Measurements from ENCODE around the gene GSN.

Gene GSN

DNA sequence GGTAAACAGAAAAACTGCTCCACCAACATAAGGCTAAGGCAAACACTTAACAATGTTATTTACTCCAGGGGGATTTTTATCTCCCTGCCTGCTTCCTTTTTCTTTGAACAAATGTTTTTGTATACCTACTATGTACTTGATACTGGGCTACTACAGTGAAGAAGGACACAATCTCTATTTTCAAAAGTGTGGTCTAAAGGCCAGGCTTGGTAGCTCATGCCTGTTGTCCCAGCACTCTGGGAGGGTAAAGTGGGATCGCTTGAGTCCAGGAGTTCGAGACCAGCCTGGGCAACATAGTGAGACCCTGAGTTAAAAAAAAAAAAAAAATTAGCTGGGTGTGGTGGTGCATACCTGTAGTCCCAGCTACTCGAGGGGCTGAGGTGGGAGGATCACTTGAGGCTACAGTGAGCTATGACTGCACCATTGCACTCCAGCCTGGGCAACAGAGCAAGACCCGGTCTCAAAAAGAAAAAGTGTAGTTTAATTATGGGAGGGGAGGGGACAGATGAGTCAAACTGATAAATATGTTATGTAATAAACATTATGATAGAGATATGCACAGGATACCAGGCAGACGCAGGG is 98.7 kb downstream of the GSN start:
- Histone ChIP-seq H3K36me3 (ENCODE audit: insufficient read depth, low read length) (peaks cover 5% of the 10 kb centered on the region), H3K27me3 (ENCODE audit: control insufficient read depth in 1 of 2, insufficient read depth in 2 of 2, low read length in 2 of 2) (no peaks in the 10 kb centered on the region), H3K4me3 (ENCODE audit: low read depth in 1 of 2, low read length in 2 of 2) (no peak overlapping the region), H3K9me3 (ENCODE audit: low read length) (no peaks in the 10 kb centered on the region), H3K9ac (ENCODE audit: low read length) (no peak overlapping the region), H3K27ac (ENCODE audit: low read depth, low read length) (peak overlapping the region; percentile 87), H3K4me1 (ENCODE audit: insufficient read depth, low read length) (peaks cover 81% of the 10 kb centered on the region)

DNA sequence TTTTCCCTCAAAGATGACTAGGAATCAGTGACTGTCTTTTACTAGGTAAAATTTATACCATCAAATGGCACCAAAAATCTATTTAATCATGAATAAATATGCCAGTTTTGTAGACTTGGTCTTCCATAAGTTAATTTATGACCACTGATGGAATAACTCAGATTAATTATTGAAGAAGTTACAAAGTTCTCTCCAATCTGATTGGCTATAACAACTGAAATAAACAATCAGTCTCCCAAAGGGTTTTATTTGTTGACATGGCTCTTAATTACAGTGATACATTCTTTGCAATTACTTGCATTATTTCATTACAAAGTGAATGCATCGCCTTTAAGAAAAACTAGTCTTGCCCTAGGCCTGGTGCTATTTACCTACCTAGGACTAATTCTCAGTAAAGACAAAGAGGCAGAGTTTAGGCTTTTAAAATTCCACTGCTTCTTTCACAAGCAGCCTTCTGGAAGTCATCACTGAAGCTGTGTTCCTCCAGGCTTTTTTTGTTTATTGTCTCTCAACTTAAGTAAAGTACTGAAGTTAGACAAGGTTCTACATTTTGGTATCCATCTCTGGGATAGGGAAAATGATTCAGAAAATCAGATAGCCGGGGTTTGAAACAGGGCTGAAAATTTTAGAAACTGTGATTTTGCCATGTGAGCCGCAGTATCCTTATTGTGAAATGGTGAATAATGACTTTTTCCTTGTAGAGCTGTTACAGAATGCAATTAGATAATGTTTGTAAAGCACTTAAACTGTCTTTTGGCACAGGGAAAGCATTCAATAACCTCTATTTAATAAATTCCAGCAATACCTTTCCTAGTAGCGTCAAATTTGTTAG is 99.6 kb downstream of the GSN start:
- peaks cover 81% of the 10 kb centered on the region for H3K4me1 ChIP-seq (ENCODE audit: insufficient read depth, low read length)
- H3K27me3 ChIP-seq (ENCODE audit: control insufficient read depth in 1 of 2, insufficient read depth in 2 of 2, low read length in 2 of 2): no peaks in the 10 kb centered on the region

DNA sequence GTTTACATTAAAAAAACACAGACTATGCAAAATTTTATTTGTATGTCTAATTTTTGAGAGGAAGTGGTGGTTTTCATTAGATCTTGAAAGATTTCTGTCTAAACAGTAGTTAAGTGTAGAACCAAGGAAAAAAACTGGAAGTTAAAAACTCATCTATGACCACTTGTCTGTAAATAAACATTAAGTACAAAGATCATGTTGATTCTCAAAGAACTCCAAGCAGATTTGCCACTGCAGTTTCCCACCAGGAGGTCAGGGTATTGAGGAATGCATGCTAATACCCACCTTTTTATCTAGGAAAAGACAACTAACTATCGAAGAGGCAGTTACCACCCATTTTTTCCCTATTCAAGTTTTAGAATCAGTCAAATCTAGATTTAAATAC is 100.2 kb downstream of the GSN start:
- Histone ChIP-seq H3K36me3 (ENCODE audit: insufficient read depth, low read length) (peaks cover 5% of the 10 kb centered on the region), H3K4me1 (ENCODE audit: insufficient read depth, low read length) (peaks cover 81% of the 10 kb centered on the region), H3K27ac (ENCODE audit: low read depth, low read length) (peak overlapping the region; percentile 87), H3K9ac (ENCODE audit: low read length) (peak overlapping the region; percentile 99), H3K27me3 (ENCODE audit: control insufficient read depth in 1 of 2, insufficient read depth in 2 of 2, low read length in 2 of 2) (no peaks in the 10 kb centered on the region), H3K9me3 (ENCODE audit: low read length) (no peaks in the 10 kb centered on the region), H3K4me3 (ENCODE audit: low read depth in 1 of 2, low read length in 2 of 2) (peak overlapping the region; percentile 41 to 93)

More for the DNA sequence above, 99.6 kb downstream of the GSN start:
- peaks cover 5% of the 10 kb centered on the region for H3K36me3 ChIP-seq (ENCODE audit: insufficient read depth, low read length)
- peak overlapping the region; percentile 99 for H3K9ac ChIP-seq (ENCODE audit: low read length)
- peak overlapping the region; percentile 87 for H3K27ac ChIP-seq (ENCODE audit: low read depth, low read length)
- no peaks in the 10 kb centered on the region for H3K9me3 ChIP-seq (ENCODE audit: low read length)
- peak overlapping the region; percentile 41 to 93 for H3K4me3 ChIP-seq (ENCODE audit: low read depth in 1 of 2, low read length in 2 of 2)

GRCh38 chr9:121368745-121369144 is 100.8 kb downstream of the GSN start:
- H3K27ac ChIP-seq (ENCODE audit: low read depth, low read length): peak overlapping the region; percentile 97

DNA sequence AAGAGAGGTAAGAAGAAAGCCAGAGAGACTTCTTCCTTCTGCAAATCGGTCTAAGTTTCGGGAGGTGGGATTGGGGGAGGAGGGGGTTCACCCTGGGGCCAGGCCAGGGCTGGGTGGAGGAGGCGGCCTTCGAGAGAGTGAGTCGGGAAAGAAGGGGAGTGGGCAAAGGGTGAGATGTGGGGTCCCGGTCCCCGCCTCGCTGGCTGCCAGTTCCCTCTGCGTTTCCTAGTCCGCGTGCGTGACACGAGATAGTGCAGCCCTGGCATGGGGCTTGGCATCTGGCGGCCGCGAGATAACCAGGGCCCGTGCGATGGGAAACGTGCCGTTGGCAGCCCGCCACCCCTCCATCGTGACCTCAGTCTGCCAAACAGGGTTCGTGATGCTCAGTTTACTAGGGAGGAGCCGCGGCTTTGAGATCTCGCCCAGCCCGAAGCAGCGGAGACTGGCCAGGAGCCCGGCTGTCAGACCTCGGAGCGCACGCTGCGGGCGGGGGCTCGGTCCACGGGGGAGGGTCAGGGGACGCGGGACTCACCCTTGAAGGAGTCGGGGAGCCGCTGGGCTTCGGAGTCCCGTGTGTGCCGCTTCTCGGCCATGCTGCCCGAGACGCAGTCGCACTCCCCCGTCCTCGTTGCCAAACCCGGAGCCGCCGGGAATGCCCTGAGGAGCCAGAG is 101.8 kb downstream of the GSN start, which contains the start of gene STOM:
STOM (minus strand) TSS at position 656 of the 671 bp plus-strand sequence; CDS start at position 593, 63 bp downstream.
- H3K36me3 ChIP-seq (ENCODE audit: insufficient read depth, low read length): peaks cover 5% of the 10 kb centered on the region
- peak within 1 kb of the TSS; percentile 75 to 93 for H3K4me3 ChIP-seq (ENCODE audit: low read depth in 1 of 2, low read length in 2 of 2)
- H3K27me3 ChIP-seq (ENCODE audit: control insufficient read depth in 1 of 2, insufficient read depth in 2 of 2, low read length in 2 of 2): no peaks in the 10 kb centered on the region
- peaks cover 71% of the 10 kb centered on the region for H3K4me1 ChIP-seq (ENCODE audit: insufficient read depth, low read length)
- peak within 1 kb of the TSS; percentile 99 for H3K9ac ChIP-seq (ENCODE audit: low read length)
- peak within 1 kb of the TSS; percentile 97 for H3K27ac ChIP-seq (ENCODE audit: low read depth, low read length)
- H3K9me3 ChIP-seq (ENCODE audit: low read length): no peaks in the 10 kb centered on the region

More at GRCh38 chr9:121368745-121369144, 100.8 kb downstream of the GSN start:
- H3K9ac ChIP-seq (ENCODE audit: low read length): peak overlapping the region; percentile 99
- peaks cover 81% of the 10 kb centered on the region for H3K4me1 ChIP-seq (ENCODE audit: insufficient read depth, low read length)
- no peaks in the 10 kb centered on the region for H3K27me3 ChIP-seq (ENCODE audit: control insufficient read depth in 1 of 2, insufficient read depth in 2 of 2, low read length in 2 of 2)
- H3K36me3 ChIP-seq (ENCODE audit: insufficient read depth, low read length): peaks cover 5% of the 10 kb centered on the region
- no peaks in the 10 kb centered on the region for H3K9me3 ChIP-seq (ENCODE audit: low read length)
- H3K4me3 ChIP-seq (ENCODE audit: low read depth in 1 of 2, low read length in 2 of 2): peak overlapping the region; percentile 75 to 93

DNA sequence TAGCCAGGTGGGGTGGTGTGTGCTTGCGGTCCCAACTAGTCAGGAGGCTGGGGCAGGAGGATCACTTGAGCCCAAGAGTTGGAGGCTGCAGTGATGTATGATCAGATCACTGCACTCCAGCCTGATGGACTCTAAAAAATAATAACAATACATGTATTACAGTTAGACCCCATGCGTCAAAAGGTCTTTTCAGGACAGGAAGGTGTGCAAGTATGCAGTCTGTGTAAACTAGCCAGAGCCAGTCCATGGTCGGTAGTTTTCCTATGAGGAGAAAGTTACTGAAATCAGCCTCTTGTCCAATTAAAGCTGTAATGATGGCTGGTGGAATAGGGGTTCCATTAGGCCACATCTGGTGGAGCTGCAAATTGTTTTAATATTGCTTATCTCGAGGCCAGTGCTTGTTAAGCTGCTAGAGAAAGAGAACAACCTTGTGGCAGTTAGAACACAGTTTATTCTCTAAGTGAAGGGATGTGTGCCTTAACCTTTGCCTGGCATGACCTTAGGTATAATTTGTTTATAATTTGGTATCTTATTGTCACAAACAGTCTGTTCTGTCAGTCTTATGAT is 103.6 kb downstream of the GSN start:
- peak overlapping the region; percentile 97 for H3K27ac ChIP-seq (ENCODE audit: low read depth, low read length)
- H3K27me3 ChIP-seq (ENCODE audit: control insufficient read depth in 1 of 2, insufficient read depth in 2 of 2, low read length in 2 of 2): no peaks in the 10 kb centered on the region
- no peak overlapping the region for H3K4me3 ChIP-seq (ENCODE audit: low read depth in 1 of 2, low read length in 2 of 2)
- H3K9ac ChIP-seq (ENCODE audit: low read length): no peak overlapping the region
- peaks cover 60% of the 10 kb centered on the region for H3K4me1 ChIP-seq (ENCODE audit: insufficient read depth, low read length)
- H3K9me3 ChIP-seq (ENCODE audit: low read length): no peaks in the 10 kb centered on the region
- peaks cover 2% of the 10 kb centered on the region for H3K36me3 ChIP-seq (ENCODE audit: insufficient read depth, low read length)

DNA sequence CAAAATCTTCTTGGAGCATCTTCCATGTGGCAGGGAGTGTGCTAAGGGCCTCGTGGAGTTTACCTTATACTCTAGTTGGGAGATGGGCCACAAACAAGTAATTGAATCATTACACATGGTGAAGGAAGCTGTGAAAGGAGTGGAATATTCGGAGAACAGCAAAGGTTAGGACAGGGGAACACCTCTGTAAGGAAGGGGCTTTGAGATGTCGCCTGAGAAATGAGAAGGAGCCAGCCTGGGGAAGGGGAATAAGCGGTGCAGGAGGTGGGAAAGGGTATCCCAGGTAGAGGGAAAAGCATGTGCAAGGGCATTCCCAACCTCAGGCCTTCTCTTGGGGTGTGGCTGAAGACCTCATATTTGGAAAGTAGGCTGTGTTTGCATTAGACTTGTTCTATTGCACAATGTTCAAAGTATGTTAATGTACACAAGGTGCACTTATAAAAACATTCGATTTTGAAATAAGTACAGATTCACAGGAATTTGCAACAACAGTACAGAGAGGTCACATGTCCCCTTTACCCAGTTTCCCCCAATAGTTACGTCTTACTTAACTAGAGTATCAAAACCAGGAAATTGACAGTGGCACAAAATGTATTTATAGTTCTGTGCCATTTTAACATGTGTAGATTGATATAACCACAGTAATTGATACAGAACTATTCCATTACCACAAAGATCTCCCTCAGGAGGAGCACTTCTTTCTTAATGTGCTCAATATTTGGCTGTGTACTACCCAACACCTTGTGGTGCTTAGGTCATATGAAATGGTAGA is 104.5 kb downstream of the GSN start:
- Histone ChIP-seq H3K4me1 (ENCODE audit: insufficient read depth, low read length) (peaks cover 52% of the 10 kb centered on the region), H3K9me3 (ENCODE audit: low read length) (no peaks in the 10 kb centered on the region), H3K9ac (ENCODE audit: low read length) (no peak overlapping the region), H3K36me3 (ENCODE audit: insufficient read depth, low read length) (no peaks in the 10 kb centered on the region), H3K27me3 (ENCODE audit: control insufficient read depth in 1 of 2, insufficient read depth in 2 of 2, low read length in 2 of 2) (no peaks in the 10 kb centered on the region), H3K27ac (ENCODE audit: low read depth, low read length) (peak overlapping the region; percentile 97), H3K4me3 (ENCODE audit: low read depth in 1 of 2, low read length in 2 of 2) (no peak overlapping the region)

GRCh38 chr9:121373011-121373729 is 105.2 kb downstream of the GSN start:
- Histone ChIP-seq H3K27me3 (ENCODE audit: control insufficient read depth in 1 of 2, insufficient read depth in 2 of 2, low read length in 2 of 2) (no peaks in the 10 kb centered on the region), H3K4me1 (ENCODE audit: insufficient read depth, low read length) (peaks cover 44% of the 10 kb centered on the region), H3K27ac (ENCODE audit: low read depth, low read length) (peak overlapping the region; percentile 97), H3K9ac (ENCODE audit: low read length) (no peak overlapping the region), H3K9me3 (ENCODE audit: low read length) (no peaks in the 10 kb centered on the region), H3K36me3 (ENCODE audit: insufficient read depth, low read length) (no peaks in the 10 kb centered on the region), H3K4me3 (ENCODE audit: low read depth in 1 of 2, low read length in 2 of 2) (no peak overlapping the region)

DNA sequence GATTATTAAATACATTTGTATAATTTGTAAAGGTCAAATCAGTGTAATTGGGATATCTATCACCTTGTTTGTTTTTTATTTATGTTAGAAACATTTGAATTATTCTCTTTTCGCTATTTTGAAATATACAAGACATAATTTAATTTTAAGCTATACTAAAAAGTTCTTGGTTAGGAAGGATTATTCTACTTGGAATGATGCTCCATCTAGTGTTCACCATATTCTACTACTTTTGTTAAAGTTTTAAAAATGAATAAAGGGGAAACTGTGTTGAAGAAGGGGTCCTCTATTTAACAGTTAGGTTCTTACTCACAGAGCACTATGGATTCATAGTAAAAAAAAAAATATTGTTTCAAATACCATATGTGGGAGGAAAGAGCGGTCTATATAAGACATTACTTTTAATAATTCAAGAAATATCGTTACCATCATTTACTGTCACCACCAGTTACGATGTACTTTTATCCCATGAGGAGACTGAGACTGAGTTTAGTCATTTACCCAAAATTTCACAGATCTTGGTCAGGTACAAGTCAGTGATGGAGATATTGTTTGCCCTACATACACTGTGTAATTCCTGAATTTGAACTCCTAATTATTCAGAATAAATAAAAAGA is 108.4 kb downstream of the GSN start:
- Histone ChIP-seq H3K4me1 (ENCODE audit: insufficient read depth, low read length) (peaks cover 29% of the 10 kb centered on the region), H3K27ac (ENCODE audit: low read depth, low read length) (no peak overlapping the region), H3K9ac (ENCODE audit: low read length) (no peak overlapping the region), H3K4me3 (ENCODE audit: low read depth in 1 of 2, low read length in 2 of 2) (no peak overlapping the region), H3K9me3 (ENCODE audit: low read length) (no peaks in the 10 kb centered on the region), H3K36me3 (ENCODE audit: insufficient read depth, low read length) (no peaks in the 10 kb centered on the region), H3K27me3 (ENCODE audit: control insufficient read depth in 1 of 2, insufficient read depth in 2 of 2, low read length in 2 of 2) (no peaks in the 10 kb centered on the region)

DNA sequence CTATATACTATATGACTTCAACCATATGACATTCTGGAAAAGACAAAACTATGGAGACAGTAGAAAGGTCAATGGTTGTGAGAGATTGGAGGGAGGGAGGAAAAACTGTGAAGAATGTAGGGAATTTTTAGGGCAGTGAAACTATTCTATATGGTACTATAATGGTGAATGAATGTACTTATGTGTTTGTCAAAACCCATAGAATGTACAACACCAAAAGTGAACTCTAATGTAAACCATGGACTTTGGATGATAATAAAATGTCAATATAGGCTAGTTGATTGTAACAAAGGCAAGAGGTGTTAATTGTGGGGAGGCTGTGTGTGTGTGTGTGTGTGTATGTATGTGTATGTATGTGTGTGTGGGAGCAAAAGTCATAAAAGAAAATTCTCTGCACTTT is 112.9 kb downstream of the GSN start:
- Histone ChIP-seq H3K27ac (ENCODE audit: low read depth, low read length) (no peak overlapping the region), H3K4me1 (ENCODE audit: insufficient read depth, low read length) (no peaks in the 10 kb centered on the region), H3K9me3 (ENCODE audit: low read length) (no peaks in the 10 kb centered on the region), H3K4me3 (ENCODE audit: low read depth in 1 of 2, low read length in 2 of 2) (no peak overlapping the region), H3K27me3 (ENCODE audit: control insufficient read depth in 1 of 2, insufficient read depth in 2 of 2, low read length in 2 of 2) (no peaks in the 10 kb centered on the region), H3K9ac (ENCODE audit: low read length) (no peak overlapping the region), H3K36me3 (ENCODE audit: insufficient read depth, low read length) (no peaks in the 10 kb centered on the region)

All from muscle layer of colon (tissue), 2 donors.